AG09319 (cell line): ENCODE results near the gene PIP5K1C.

Experiments
- DNase-seq: peaks from one replicate; pipeline ENCODE4 v3.0.0-alpha.2; 2010; ENCODE audit warnings: low read depth; ENCODE audit errors: extremely low read depth
- TF ChIP-seq, protein P1 (sequence below): IDR thresholded peaks from 2 replicates; pipeline ENCODE4 v1.5.1; 2011; ENCODE audit warnings: low read depth, mild to moderate bottlenecking, inconsistent platforms, low read length, moderate library complexity

PIP5K1C gene

DNA sequence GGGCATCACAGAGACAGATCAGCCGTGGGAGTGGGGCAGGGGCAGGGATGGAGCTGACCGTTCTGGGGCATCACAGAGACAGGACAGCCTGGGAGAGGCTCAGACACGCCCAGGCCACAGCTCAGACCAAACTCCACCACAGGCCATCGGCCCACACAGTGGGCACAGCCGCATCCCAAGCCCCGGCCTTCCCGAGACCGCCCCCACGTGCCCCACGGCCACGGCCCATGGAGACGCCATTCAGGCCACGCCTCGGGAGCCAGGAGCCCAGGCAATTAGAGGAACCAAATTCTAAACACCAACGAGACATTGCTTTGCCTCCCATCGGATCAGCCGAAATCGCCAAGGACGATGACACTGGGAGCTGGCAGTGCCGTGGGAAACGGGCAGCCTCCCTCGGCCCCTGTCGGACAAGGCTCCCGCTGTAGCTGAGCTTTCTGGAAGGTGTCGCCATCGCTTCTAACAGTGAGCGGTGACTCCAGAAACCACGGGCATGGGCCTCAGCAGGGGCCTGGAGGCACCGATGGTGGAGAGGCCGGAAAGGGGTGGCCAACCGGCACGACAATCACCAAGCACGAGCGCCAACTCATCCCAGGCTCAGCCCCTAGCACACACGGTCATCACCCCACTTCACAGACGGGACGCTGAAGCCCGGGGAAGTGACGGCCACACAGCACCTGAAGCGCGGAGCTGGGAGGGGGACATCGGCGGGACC lies 2.4 kb downstream of the PIP5K1C start:
- TF ChIP-seq, protein P1, sequence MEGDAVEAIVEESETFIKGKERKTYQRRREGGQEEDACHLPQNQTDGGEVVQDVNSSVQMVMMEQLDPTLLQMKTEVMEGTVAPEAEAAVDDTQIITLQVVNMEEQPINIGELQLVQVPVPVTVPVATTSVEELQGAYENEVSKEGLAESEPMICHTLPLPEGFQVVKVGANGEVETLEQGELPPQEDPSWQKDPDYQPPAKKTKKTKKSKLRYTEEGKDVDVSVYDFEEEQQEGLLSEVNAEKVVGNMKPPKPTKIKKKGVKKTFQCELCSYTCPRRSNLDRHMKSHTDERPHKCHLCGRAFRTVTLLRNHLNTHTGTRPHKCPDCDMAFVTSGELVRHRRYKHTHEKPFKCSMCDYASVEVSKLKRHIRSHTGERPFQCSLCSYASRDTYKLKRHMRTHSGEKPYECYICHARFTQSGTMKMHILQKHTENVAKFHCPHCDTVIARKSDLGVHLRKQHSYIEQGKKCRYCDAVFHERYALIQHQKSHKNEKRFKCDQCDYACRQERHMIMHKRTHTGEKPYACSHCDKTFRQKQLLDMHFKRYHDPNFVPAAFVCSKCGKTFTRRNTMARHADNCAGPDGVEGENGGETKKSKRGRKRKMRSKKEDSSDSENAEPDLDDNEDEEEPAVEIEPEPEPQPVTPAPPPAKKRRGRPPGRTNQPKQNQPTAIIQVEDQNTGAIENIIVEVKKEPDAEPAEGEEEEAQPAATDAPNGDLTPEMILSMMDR, result no peak
- no peak for DNase-seq

GRCh38 chr19:3697094-3697493 lies 3.2 kb downstream of the PIP5K1C start:
- TF ChIP-seq, protein P1, result no peak
- DNase-seq, result no peak

GRCh38 chr19:3696660-3696995 lies 3.6 kb downstream of the PIP5K1C start:
- TF ChIP-seq, protein P1, result no peak
- no peak for DNase-seq

DNA sequence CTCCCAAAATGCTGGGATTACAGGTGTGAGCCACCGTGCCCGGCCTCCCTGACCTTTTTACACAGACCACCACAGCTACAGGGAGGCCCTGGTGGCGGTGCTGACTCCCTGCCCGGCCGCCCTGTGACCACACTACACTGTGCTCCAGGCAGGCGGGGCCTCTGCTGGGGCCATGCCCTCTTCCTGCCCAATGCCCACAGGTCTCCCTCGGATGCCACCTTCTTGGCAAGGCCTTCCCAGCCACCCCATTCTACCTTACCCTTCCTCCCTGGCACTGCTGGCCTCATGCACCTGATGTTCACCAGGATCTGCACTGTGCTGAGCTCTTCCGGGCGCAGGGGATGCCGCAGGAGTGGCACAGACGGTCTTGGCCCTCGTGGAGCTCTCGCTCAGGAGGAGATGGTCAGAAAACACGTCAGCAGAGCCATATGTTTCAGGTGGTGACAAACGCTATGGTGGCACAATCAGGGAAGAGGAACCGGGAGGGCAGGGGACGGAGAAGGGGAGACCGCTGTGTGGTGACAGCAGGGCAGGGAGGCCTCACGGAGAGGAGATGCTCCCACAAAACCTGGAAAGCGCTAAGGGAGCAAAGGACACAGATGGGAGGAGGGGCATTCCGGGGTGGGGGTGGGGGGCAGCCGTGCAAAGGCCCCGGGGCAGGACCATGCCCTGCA lies 4.1 kb downstream of the PIP5K1C start:
- TF ChIP-seq, protein P1, result no peak
- no peak for DNase-seq

DNA sequence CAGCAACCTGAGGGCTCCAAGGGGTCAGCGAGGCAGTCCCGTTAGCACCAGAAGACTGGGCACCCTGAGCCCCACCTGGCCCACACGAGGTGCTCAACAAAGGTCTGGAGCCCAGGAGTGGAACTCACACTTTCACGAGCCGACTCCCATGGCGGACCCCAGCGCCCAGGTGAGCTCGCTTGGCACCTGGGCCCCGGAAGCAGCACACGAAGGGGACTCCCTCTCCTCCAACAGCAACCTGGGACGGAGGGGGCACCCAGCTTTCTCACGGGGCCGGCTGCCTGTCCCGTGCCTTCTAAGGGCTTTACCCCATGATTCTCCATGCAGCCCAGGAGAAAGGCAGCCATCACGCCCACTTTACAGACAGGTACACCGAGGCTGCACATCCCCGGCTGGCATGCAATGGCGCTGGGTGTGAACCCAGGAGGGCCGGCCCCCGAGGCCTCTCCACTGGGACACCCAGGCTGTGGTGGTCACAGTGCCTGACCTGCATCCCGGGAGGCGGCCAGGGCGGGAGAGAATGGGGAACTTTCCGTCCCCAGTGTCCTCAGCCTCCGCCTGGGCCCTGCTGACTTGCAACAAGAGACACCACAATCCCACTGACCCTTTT lies 5.0 kb downstream of the PIP5K1C start:
- DNase-seq, result no peak

GRCh38 chr19:3694361-3695123 lies 5.7 kb downstream of the PIP5K1C start:
- TF ChIP-seq, protein P1, result no peak

More for the DNA sequence above, 5.0 kb downstream of the PIP5K1C start:
- TF ChIP-seq, protein P1, result no peak

More at GRCh38 chr19:3694361-3695123, 5.7 kb downstream of the PIP5K1C start:
- no peak for DNase-seq
